Stimulated activated CD8-positive, alpha-beta memory T cell treated with anti-CD3 and anti-CD28 coated beads, Interleukin-7, amount 100 ng/mL, for 48 hours (primary cell): ENCODE measurements around the gene ARL9.

ENCODE experiments used
- DNase-seq, 2 donors: peaks; one replicate each; pipeline ENCODE4 v3.0.0-alpha.2; 2020; ENCODE audit warnings: low read depth in 1 of 2; ENCODE audit errors: extremely low read depth in 1 of 2

The ARL9 gene

GRCh38 chr4:56531149-56531770 is 25.7 kb downstream of the ARL9 start:
- no peak for DNase-seq

DNA sequence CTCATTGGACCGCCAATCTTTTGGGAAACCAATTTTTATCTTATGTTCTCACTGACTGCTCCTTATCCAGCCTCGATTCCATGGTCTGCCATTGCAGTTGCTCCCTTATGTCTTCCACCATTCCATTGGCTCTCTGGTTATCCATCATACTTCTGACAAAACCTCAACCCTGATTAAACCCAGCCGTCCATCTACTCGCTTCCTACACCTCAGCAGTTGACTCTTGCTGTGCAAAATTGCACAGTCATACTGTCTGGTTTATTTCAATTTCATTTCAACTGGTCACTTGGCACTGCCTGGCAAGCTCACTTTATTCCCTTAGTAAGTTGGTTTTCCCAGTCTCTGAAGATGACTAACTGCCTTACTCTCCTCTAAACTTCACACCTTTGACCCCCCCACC is 26.2 kb downstream of the ARL9 start:
- no peak for DNase-seq

DNA sequence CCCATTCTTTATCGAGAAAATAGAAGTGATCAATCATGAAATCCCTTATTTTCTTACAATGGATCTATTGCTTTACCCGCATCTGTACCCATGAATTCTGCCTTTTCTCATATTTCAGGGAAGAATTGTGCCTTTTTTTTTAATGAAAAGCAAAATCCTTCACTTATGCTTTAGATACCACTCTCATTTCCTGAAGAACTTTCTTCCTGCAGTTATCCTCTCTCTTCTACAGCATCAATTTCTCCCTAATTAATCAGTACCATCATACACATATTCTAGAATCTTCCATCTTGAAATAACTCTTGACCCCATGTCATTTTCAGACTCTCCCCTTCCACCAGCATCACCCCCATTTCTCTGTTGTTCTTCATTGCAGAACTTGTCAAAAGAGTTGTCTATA is 26.6 kb downstream of the ARL9 start:
- DNase-seq = no peak

DNA sequence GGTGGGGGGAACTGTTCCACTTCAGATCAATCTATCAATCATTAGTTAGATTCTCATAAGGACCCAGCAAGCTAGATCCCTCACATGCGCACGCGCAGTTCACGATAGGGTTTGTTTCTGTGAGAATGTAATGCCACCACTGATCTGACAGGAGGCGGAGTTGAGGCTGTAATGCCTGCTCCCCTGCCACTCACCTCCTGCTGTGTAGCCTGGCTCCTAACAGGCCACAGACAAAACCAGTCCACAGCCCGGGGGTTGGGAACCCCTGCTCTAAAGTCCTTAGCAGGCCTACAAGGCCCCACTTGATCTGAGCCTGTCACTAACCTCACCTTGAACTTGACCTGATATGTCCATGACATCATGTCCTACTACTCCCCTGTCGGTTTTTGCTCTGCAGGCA is 30.3 kb downstream of the ARL9 start:
- no peak for DNase-seq

- no peak for DNase-seq
Measured at GRCh38 chr4:56537147-56537546, 31.6 kb downstream of the ARL9 start.

GRCh38 chr4:56540826-56541225 is 35.2 kb downstream of the ARL9 start:
- DNase-seq = no peak

DNA sequence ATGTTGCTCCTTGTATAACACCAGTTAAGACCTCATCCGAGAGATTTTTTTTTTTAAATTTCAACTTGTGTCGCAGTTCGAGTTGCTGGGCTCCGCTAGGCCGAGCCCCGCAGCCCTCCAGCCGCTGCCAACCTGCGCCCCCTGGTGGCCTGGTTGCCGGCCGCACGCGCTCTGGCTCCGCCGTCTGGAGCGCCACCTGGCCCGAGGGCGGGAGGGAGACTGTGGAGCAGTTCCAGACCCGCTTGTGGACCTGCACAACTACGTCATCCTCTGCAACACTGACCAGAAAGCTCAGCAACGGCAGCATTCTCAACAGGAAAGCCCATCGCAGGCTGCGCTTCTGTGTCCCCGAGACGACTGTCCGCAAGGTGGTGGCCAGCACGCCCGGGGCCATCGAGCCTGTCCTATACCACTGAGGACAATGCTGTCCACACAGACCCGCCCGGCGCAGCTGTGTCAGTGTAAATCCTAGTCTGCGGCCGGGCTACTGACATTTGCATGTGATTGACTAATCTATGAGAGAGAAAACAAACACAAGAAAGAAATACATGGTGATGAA is 39.1 kb downstream of the ARL9 start:
- DNase-seq = peak; percentile 58 to 80

GRCh38 chr4:56550642-56551041 is 45.1 kb downstream of the ARL9 start:
- DNase-seq = no peak

DNA sequence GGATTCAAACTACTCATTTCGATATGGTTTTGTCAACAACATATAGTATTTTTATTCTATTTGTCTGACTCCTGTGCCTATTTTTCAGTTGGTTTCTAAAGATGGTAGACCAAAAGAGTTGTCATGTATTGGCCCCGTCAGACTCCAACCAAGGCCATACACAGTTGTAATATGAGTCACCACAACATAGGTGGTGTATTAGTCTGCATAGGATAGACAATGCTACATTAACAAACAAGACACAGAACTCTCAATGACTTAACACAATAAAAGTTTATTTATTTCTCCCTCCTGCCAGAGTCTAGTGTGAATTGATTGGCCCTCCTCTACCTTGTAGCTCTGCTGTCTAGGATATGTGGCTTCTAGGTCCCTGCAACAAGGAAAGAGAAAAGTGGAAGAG is 45.9 kb downstream of the ARL9 start:
- DNase-seq = no peak

- DNase-seq = no peak
Measured at GRCh38 chr4:56552273-56552672, 46.7 kb downstream of the ARL9 start.

DNA sequence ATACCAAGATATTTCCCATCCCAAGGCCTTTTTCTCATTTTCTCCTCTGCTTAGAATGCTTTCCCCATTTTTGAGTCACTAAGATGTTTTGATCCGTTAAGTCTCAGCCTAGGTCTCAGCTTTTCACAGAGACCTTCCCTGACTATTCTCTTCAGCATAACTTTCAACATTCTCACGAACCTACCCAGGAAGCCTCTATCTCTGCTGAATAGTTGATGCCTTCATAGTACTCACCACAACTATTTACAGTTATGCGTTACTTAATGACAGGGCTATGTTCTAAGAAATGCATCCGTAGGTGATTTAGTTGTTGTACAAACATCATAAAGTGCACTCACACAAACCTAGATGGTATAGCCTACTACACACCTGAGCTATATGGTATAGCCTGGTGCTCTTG is 64.5 kb downstream of the ARL9 start:
- DNase-seq = no peak
